Stimulated activated naive CD8-positive, alpha-beta T cell treated with anti-CD3 and anti-CD28 coated beads, Interleukin-15, Interleukin-2, amounts not matched to agents 100 ng/mL and 50 ng/mL, for 24 hours (primary cell): Measurements from ENCODE around the gene COL13A1.

Experiments used
- H3K27ac Mint-ChIP-seq: one replicate; pipeline ENCODE4 v1.8.0; 2021; ENCODE audit warnings: mild to moderate bottlenecking, mixed read lengths
- H3K27me3 Mint-ChIP-seq: one replicate; pipeline ENCODE4 v1.8.0; 2021; ENCODE audit warnings: mixed read lengths
- H3K36me3 Mint-ChIP-seq: one replicate; pipeline ENCODE4 v1.8.0; 2021; ENCODE audit warnings: low read depth, mixed read lengths
- H3K4me1 Mint-ChIP-seq: one replicate; pipeline ENCODE4 v1.8.0; 2021; ENCODE audit warnings: low read depth, mixed read lengths
- H3K4me3 Mint-ChIP-seq: one replicate; pipeline ENCODE4 v1.8.0; 2021; ENCODE audit warnings: mild to moderate bottlenecking, mixed read lengths
- H3K9me3 Mint-ChIP-seq: one replicate; pipeline ENCODE4 v1.8.0; 2021; ENCODE audit warnings: mixed read lengths

Gene COL13A1

GRCh38 chr10:69856601-69857166, 55.0 kb downstream of the COL13A1 start:
- H3K4me1 Mint-ChIP-seq, result no peaks in the 10 kb centered on the region
- no peaks in the 10 kb centered on the region for H3K36me3 Mint-ChIP-seq
- no peak overlapping the region for H3K4me3 Mint-ChIP-seq
- no peak overlapping the region for H3K27ac Mint-ChIP-seq
- no peaks in the 10 kb centered on the region for H3K9me3 Mint-ChIP-seq
- H3K27me3 Mint-ChIP-seq, result peaks cover 8% of the 10 kb centered on the region

DNA sequence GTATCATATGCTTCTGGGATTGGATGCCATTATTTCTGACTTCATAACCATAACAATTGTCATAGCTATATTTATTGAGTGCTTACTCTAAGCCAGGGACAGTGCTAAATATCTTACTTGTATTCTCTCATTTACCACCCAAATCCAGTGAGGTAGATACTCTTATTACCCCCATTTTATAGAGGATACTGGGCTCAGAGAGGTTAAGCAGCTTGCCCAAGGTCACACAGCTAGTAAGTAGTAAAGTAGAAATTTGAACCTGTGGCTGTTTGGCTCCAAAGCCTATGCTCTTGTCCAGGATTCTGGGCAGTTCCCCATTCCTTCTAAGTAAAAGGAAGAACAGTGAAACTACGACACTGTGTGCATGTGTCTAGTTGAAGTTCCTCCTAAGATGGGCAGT, 56.5 kb downstream of the COL13A1 start:
- H3K4me3 Mint-ChIP-seq, result no peak overlapping the region
- peaks cover 3% of the 10 kb centered on the region for H3K27me3 Mint-ChIP-seq
- no peaks in the 10 kb centered on the region for H3K9me3 Mint-ChIP-seq
- no peaks in the 10 kb centered on the region for H3K4me1 Mint-ChIP-seq
- no peak overlapping the region for H3K27ac Mint-ChIP-seq
- H3K36me3 Mint-ChIP-seq, result no peaks in the 10 kb centered on the region

DNA sequence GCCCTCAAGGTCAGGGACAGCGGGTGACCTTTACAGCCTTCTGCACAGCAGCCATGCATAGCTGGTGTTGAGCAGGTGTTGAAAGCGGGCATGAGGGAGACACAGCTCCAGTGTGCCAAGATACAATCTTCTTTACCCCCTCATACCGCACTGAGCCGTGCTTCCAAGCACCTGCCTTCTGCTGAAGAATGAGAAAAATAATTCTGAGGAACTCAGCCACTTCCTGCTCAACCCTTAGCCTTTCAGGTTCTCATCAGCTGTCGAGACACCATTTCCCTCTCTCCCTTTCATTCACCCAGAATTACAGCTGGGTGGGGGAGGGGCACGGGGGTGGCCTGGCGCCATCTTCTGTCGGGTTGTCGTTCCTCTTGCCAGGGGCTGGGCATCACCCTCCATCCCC, 58.6 kb downstream of the COL13A1 start:
- Mint-ChIP-seq H3K27ac (no peak overlapping the region), H3K27me3 (peaks cover 3% of the 10 kb centered on the region), H3K9me3 (no peaks in the 10 kb centered on the region), H3K4me3 (no peak overlapping the region), H3K36me3 (no peaks in the 10 kb centered on the region), H3K4me1 (no peaks in the 10 kb centered on the region)

GRCh38 chr10:69861251-69862240, 59.8 kb downstream of the COL13A1 start:
- Mint-ChIP-seq H3K27ac (no peak overlapping the region), H3K4me1 (no peaks in the 10 kb centered on the region), H3K9me3 (no peaks in the 10 kb centered on the region), H3K4me3 (no peak overlapping the region), H3K36me3 (no peaks in the 10 kb centered on the region), H3K27me3 (peaks cover 3% of the 10 kb centered on the region)

- Mint-ChIP-seq H3K27ac (no peak overlapping the region), H3K4me3 (no peak overlapping the region), H3K27me3 (peaks cover 3% of the 10 kb centered on the region), H3K36me3 (no peaks in the 10 kb centered on the region), H3K9me3 (no peaks in the 10 kb centered on the region), H3K4me1 (no peaks in the 10 kb centered on the region)
Measured at GRCh38 chr10:69862882-69863530, 61.3 kb downstream of the COL13A1 start.

GRCh38 chr10:69863580-69863979, 61.9 kb downstream of the COL13A1 start:
- no peaks in the 10 kb centered on the region for H3K9me3 Mint-ChIP-seq
- peaks cover 3% of the 10 kb centered on the region for H3K27me3 Mint-ChIP-seq
- H3K27ac Mint-ChIP-seq, result no peak overlapping the region
- no peaks in the 10 kb centered on the region for H3K36me3 Mint-ChIP-seq
- H3K4me3 Mint-ChIP-seq, result no peak overlapping the region
- H3K4me1 Mint-ChIP-seq, result no peaks in the 10 kb centered on the region

DNA sequence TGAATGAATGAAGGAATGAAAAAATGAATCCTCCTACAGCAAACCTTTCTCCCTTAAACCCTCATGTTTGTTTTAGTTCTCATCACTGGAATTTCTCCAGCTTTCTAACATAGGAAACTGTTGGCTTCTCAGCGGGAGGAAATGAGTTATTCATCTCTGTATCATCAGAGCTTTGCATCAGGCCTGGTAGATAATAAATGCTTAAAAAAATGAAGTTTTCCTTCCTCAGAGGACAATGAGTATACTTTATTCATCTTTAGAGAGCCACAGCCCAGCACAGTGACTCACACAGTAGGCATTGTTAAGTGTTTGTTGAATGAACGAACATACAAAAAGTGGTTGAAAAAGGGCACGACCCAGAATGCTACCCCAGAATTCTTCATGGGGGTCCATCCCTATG, 62.6 kb downstream of the COL13A1 start:
- no peak overlapping the region for H3K27ac Mint-ChIP-seq
- no peak overlapping the region for H3K4me3 Mint-ChIP-seq
- no peaks in the 10 kb centered on the region for H3K36me3 Mint-ChIP-seq
- no peaks in the 10 kb centered on the region for H3K9me3 Mint-ChIP-seq
- no peaks in the 10 kb centered on the region for H3K4me1 Mint-ChIP-seq
- peaks cover 3% of the 10 kb centered on the region for H3K27me3 Mint-ChIP-seq

DNA sequence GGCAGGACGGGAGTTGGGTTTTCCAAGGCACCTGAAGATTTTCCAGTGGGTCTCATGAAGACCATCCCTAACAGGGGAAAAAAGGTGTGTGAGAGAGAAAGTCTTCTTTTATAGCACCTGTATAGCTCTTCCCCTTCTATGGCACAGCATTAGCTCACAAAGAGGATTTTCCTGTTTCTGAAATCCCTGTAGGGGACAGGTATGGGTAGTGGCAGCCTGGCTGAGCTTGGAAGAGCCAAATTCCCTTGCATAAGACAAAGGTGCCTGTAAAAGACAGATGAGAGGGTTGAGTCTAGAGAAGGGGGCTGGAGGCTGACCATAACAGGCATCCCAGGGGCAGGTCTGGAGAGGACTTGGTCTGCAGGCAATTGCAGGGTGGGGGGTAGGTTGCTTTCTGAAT, 63.7 kb downstream of the COL13A1 start:
- Mint-ChIP-seq H3K4me1 (no peaks in the 10 kb centered on the region), H3K27me3 (peaks cover 3% of the 10 kb centered on the region), H3K36me3 (no peaks in the 10 kb centered on the region), H3K4me3 (no peak overlapping the region), H3K9me3 (no peaks in the 10 kb centered on the region), H3K27ac (no peak overlapping the region)

GRCh38 chr10:69866246-69866687, 64.6 kb downstream of the COL13A1 start:
- H3K27me3 Mint-ChIP-seq, result peaks cover 6% of the 10 kb centered on the region
- no peaks in the 10 kb centered on the region for H3K9me3 Mint-ChIP-seq
- H3K4me1 Mint-ChIP-seq, result no peaks in the 10 kb centered on the region
- no peaks in the 10 kb centered on the region for H3K36me3 Mint-ChIP-seq
- H3K4me3 Mint-ChIP-seq, result no peak overlapping the region
- no peak overlapping the region for H3K27ac Mint-ChIP-seq

DNA sequence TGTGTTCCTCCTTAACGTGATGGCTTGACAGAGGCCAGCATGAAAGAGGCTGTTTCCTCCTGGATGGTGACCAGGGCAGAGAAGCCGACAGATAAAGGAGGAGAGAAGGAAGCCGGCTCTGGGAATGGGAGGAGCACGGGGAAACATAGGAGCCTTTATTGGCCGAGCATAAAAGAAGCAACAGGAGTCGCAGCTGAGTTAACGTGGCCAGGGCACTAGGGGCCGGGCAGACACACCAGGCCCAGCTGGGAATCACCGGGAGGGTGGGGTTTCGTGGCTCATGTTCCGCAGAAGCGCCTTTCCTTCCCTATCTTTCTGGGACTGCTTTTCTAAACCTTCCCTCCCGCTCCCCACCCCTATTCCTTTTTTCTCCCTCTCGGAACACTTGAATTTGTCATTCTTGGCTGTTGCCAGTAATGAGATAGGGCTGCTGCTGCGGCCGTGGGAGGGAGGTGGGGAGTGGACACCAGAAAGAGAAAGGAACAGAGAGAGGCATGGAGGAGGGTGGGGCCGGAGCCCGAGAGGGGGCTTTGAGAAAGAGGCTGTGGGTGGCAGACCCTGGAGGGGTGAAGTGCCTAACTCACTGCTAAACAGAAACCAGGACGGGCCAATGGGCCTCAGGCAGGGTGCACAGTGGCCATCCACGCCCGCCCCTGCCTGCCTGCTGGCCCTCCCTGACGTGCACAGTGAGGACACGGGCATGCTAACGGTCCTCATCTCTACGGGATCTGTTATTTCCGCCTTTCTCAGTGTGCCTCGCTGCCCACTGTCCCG, 65.2 kb downstream of the COL13A1 start:
- H3K27me3 Mint-ChIP-seq, result peaks cover 3% of the 10 kb centered on the region
- no peaks in the 10 kb centered on the region for H3K4me1 Mint-ChIP-seq
- no peak overlapping the region for H3K4me3 Mint-ChIP-seq
- no peaks in the 10 kb centered on the region for H3K9me3 Mint-ChIP-seq
- no peak overlapping the region for H3K27ac Mint-ChIP-seq
- no peaks in the 10 kb centered on the region for H3K36me3 Mint-ChIP-seq

GRCh38 chr10:69867699-69868558, 66.2 kb downstream of the COL13A1 start:
- Mint-ChIP-seq H3K36me3 (no peaks in the 10 kb centered on the region), H3K4me3 (no peak overlapping the region), H3K4me1 (no peaks in the 10 kb centered on the region), H3K9me3 (no peaks in the 10 kb centered on the region), H3K27me3 (peaks cover 3% of the 10 kb centered on the region), H3K27ac (no peak overlapping the region)

- Mint-ChIP-seq H3K27me3 (peaks cover 3% of the 10 kb centered on the region), H3K9me3 (no peaks in the 10 kb centered on the region), H3K4me1 (no peaks in the 10 kb centered on the region), H3K4me3 (no peak overlapping the region), H3K27ac (no peak overlapping the region), H3K36me3 (no peaks in the 10 kb centered on the region)
Measured at GRCh38 chr10:69868821-69869220, 67.1 kb downstream of the COL13A1 start.

DNA sequence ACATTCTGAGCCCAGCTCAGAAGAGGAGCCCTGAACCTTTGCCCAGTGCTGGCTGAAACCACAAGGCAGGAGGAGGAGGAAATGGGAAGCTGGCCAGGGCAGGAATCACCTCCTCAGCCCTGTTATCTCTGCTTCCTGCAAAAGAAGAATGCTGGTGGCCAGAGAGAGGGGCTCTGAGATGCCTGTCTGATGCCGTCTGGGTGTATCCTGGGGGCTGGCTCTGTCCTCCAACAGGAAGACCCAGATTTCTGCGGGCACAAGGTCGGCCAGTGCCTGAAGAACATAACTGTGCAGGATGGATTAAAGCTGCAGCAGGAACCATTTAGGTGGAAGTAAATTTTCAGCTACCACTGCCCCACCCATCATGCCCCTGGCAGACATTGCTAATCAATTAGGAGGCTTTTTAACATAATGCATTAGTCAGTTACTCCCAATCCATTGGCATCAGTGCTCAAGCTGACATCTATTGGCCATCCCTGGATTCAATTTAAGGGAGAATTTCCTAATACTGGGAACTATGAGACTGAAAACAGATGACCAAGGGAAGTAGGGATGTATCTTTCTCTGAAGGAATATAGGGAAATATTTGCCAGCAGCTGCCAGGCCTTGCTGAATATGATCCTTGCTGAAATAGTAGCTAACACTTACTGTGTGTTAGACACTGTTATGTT, 67.7 kb downstream of the COL13A1 start:
- Mint-ChIP-seq H3K36me3 (no peaks in the 10 kb centered on the region), H3K4me1 (no peaks in the 10 kb centered on the region), H3K27ac (no peak overlapping the region), H3K27me3 (peaks cover 3% of the 10 kb centered on the region), H3K4me3 (no peak overlapping the region), H3K9me3 (no peaks in the 10 kb centered on the region)
